GM19025 (cell line): ENCODE measurements around the gene PPARA.

Source experiments
- ATAC-seq: cut with Tn5 transposase; IDR thresholded peaks from one replicate; pipeline ENCODE4 v1.9.1; 2021; ENCODE audit warnings: mild to moderate bottlenecking, low read depth, moderate library complexity; ENCODE audit not compliant: unreplicated experiment

Gene PPARA

GRCh38 chr22:46287873-46288751 lies 137.8 kb downstream of the PPARA start:
- peak; percentile 81 for ATAC-seq

- ATAC-seq = no peak
Measured at GRCh38 chr22:46288846-46289243, 138.5 kb downstream of the PPARA start.

- ATAC-seq = no peak
Measured at GRCh38 chr22:46289244-46289891, 139.0 kb downstream of the PPARA start.

- ATAC-seq = no peak
Measured at GRCh38 chr22:46290121-46290842, 140.0 kb downstream of the PPARA start.

- no peak for ATAC-seq
Measured at GRCh38 chr22:46290843-46291785, 140.8 kb downstream of the PPARA start.

- no peak for ATAC-seq
Measured at GRCh38 chr22:46292173-46292572, 141.8 kb downstream of the PPARA start.

- no peak for ATAC-seq
Measured at GRCh38 chr22:46292732-46293131, 142.4 kb downstream of the PPARA start.
